IMR-90 (cell line): ENCODE measurements around the gene CEP290. TPM values are rescaled to one million over a fixed set of nuclear protein-coding genes. Genes with fewer than 3 reads are reported as not detected.

Source experiments
- ATAC-seq: fragments of 200-7000 bp; cut with Tn5 transposase; 2 replicates; pipeline ENCODE4 v1.9.1; 2020; ENCODE audit warnings: low read depth, mild to moderate bottlenecking, moderate library complexity
- BruUV-seq: library from RNA; stranded (reverse); fragments of 400-500 nt; replicated peaks from 2 replicates; lab custom pipeline; 2021; lab: Mats Ljungman, UMichigan
- CTCF ChIA-PET: fragments of 300-600 bp; formaldehyde crosslinking; extraction: SDS; loops from one replicate; lab custom pipeline; 2021; ENCODE audit warnings: antibody characterized with exemption; lab: Yijun Ruan, JAX
- POLR2A ChIA-PET: fragments of 300-600 bp; sonication (Branson Sonifier 250); formaldehyde crosslinking; loops from one replicate; lab custom pipeline; 2022; ENCODE audit warnings: antibody characterized with exemption; ENCODE audit not compliant: unreplicated experiment; lab: Charles Lee
- DNase-seq: peaks from one replicate; pipeline ENCODE4 v3.0.0; 2013
- H2AFZ ChIP-seq: replicated peaks from 2 replicates; pipeline ENCODE3; 2013; ENCODE audit warnings: low read length, mild to moderate bottlenecking; ENCODE audit not compliant: poor library complexity
- H2AK5ac ChIP-seq: 2 replicates; pipeline ENCODE4 v1.6.1; 2013; ENCODE audit warnings: low read depth, low read length, inconsistent platforms
- H2AK9ac ChIP-seq: replicated peaks from 2 replicates; pipeline ENCODE3; 2013; ENCODE audit warnings: mild to moderate bottlenecking, low read depth, low read length, moderate library complexity; ENCODE audit not compliant: poor library complexity
- H2BK120ac ChIP-seq: 2 replicates; pipeline ENCODE4 v1.6.1; 2013; ENCODE audit warnings: low read depth, low read length, inconsistent platforms
- H2BK15ac ChIP-seq: 3 replicates; pipeline ENCODE4 v1.6.1; 2013; ENCODE audit warnings: low read depth, low read length, inconsistent platforms
- H2BK20ac ChIP-seq: 2 replicates; pipeline ENCODE4 v1.6.1; 2013; ENCODE audit warnings: low read depth, mild to moderate bottlenecking, inconsistent platforms, low read length, moderate library complexity
- H2BK5ac ChIP-seq: 2 replicates; pipeline ENCODE4 v1.6.1; 2013; ENCODE audit warnings: mild to moderate bottlenecking, low read depth, low read length, inconsistent platforms; ENCODE audit not compliant: poor library complexity, severe bottlenecking
- H3K14ac ChIP-seq: replicated peaks from 2 replicates; pipeline ENCODE4 v1.6.1; 2013; ENCODE audit warnings: low read depth, low read length, inconsistent platforms
- H3K18ac ChIP-seq: 2 replicates; pipeline ENCODE4 v1.6.1; 2013; ENCODE audit warnings: low read depth, low read length, control low read depth
- H3K23ac ChIP-seq: 2 replicates; pipeline ENCODE4 v1.6.1; 2013; ENCODE audit warnings: low read depth, low read length, inconsistent platforms
- H3K27ac ChIP-seq: 2 replicates; pipeline ENCODE4 v1.5.1; 2013; ENCODE audit warnings: mild to moderate bottlenecking, control low read depth, low read length; ENCODE audit not compliant: insufficient read depth
- H3K27me3 ChIP-seq: 2 replicates; pipeline ENCODE4 v1.6.1; 2013; ENCODE audit warnings: low read length; ENCODE audit not compliant: control insufficient read depth, insufficient read depth
- H3K36me3 ChIP-seq: 2 replicates; pipeline ENCODE4 v1.6.1; 2013; ENCODE audit warnings: low read length, mixed read lengths; ENCODE audit not compliant: control insufficient read depth, insufficient read depth
- H3K4ac ChIP-seq: 2 replicates; pipeline ENCODE4 v1.6.1; 2013; ENCODE audit warnings: low read depth, low read length, inconsistent platforms
- H3K4me1 ChIP-seq: 2 replicates; pipeline ENCODE4 v1.6.1; 2013; ENCODE audit warnings: low read length, mixed read lengths; ENCODE audit not compliant: control insufficient read depth, insufficient read depth
- H3K4me2 ChIP-seq: 2 replicates; pipeline ENCODE4 v1.6.1; 2013; ENCODE audit warnings: low read depth, mild to moderate bottlenecking, control low read depth, low read length, moderate library complexity
- H3K4me3 ChIP-seq: 2 replicates; pipeline ENCODE4 v1.5.1; 2013; ENCODE audit warnings: low read depth, mild to moderate bottlenecking, control low read depth, low read length, moderate library complexity; ENCODE audit not compliant: insufficient read depth
- H3K56ac ChIP-seq: 2 replicates; pipeline ENCODE4 v1.6.1; 2013; ENCODE audit warnings: low read length, inconsistent platforms; ENCODE audit not compliant: insufficient read depth; ENCODE audit errors: extremely low read depth
- H3K79me1 ChIP-seq, 2 experiments: 2 replicates each; pipeline ENCODE4 v1.6.1; 2013; ENCODE audit warnings: low read length in 2 of 2, inconsistent platforms in 1 of 2, low read depth in 1 of 2
- H3K9ac ChIP-seq: 2 replicates; pipeline ENCODE4 v1.6.1; 2013; ENCODE audit warnings: low read depth, low read length, control low read depth
- H3K9me1 ChIP-seq: 2 replicates; pipeline ENCODE4 v1.6.1; 2013; ENCODE audit warnings: low read length, inconsistent platforms; ENCODE audit not compliant: insufficient read depth
- H3K9me3 ChIP-seq: 2 replicates; pipeline ENCODE4 v1.6.1; 2013; ENCODE audit warnings: low read length; ENCODE audit not compliant: control insufficient read depth, insufficient read depth
- H4K20me1 ChIP-seq: 2 replicates; pipeline ENCODE4 v1.6.1; 2013; ENCODE audit warnings: low read length, inconsistent platforms; ENCODE audit not compliant: insufficient read depth
- H4K5ac ChIP-seq: 2 replicates; pipeline ENCODE4 v1.6.1; 2013; ENCODE audit warnings: mild to moderate bottlenecking, low read depth, low read length, control low read depth
- H4K8ac ChIP-seq, 2 experiments: 2 replicates each; pipeline ENCODE4 v1.6.1; 2013; ENCODE audit warnings: low read depth in 2 of 2, low read length in 2 of 2, control low read depth in 1 of 2, inconsistent platforms in 1 of 2
- H4K91ac ChIP-seq: 2 replicates; pipeline ENCODE4 v1.6.1; 2013; ENCODE audit warnings: low read depth, low read length, inconsistent platforms; ENCODE audit not compliant: insufficient read depth
- BHLHE40 ChIP-seq: fragments of 150-350 bp; IDR thresholded peaks from 2 replicates; pipeline ENCODE4 v1.6.1; 2016; ENCODE audit warnings: mild to moderate bottlenecking, low read depth, low read length
- CEBPB ChIP-seq: IDR thresholded peaks from 2 replicates; pipeline ENCODE4 v1.6.1; 2012; ENCODE audit warnings: low read depth, low read length, improper control_type of control experiment
- CHD1 ChIP-seq: IDR thresholded peaks from 2 replicates; pipeline ENCODE4 v1.6.1; 2012; ENCODE audit warnings: low read depth, low read length, improper control_type of control experiment
- FOS ChIP-seq: fragments of 150-350 bp; IDR thresholded peaks from 2 replicates; pipeline ENCODE4 v1.6.1; 2016; ENCODE audit warnings: low read depth, low read length
- MAFK ChIP-seq: IDR thresholded peaks from 2 replicates; pipeline ENCODE4 v1.6.1; 2012; ENCODE audit warnings: low read depth, low read length, improper control_type of control experiment
- MXI1 ChIP-seq: IDR thresholded peaks from 2 replicates; pipeline ENCODE4 v1.6.1; 2012; ENCODE audit warnings: low read depth, mild to moderate bottlenecking, low read length, moderate library complexity, borderline replicate concordance
- POLR2A ChIP-seq: IDR thresholded peaks from 2 replicates; pipeline ENCODE4 v1.6.1; 2012; ENCODE audit warnings: mild to moderate bottlenecking, low read depth, low read length
- RAD21 ChIP-seq: IDR thresholded peaks from 2 replicates; pipeline ENCODE4 v1.6.1; 2012; ENCODE audit warnings: low read length, improper control_type of control experiment
- RCOR1 ChIP-seq: IDR thresholded peaks from 2 replicates; pipeline ENCODE4 v1.6.1; 2012; ENCODE audit warnings: mild to moderate bottlenecking, low read length, improper control_type of control experiment; ENCODE audit not compliant: insufficient replicate concordance
- RFX5 ChIP-seq: IDR thresholded peaks from 2 replicates; pipeline ENCODE4 v1.8.0; 2012; ENCODE audit warnings: low read depth, mild to moderate bottlenecking, low read length, moderate library complexity
- SMC3 ChIP-seq: fragments of 150-350 bp; IDR thresholded peaks from 2 replicates; pipeline ENCODE4 v1.6.1; 2016; ENCODE audit warnings: low read depth, mild to moderate bottlenecking, antibody characterized with exemption, low read length, moderate library complexity
- WGBS, 2 experiments: methylation state at CpG; one replicate each; pipeline versions ENCODE4 v1.1.5 to v1.1.7; 2013; ENCODE audit warnings: missing lambda C conversion rate in 2 of 2; ENCODE audit not compliant: insufficient read length in 1 of 2; ENCODE audit errors: extremely low coverage in 2 of 2; 5-methylcytosine and 5-hydroxymethylcytosine counted together
- dilution Hi-C: fragments of 300-500 bp; cut with HindIII; formaldehyde crosslinking; loops from one replicate; pipeline ENCODE4 v1.14.3; 2018; ENCODE audit warnings: low sequenced_read_pairs; ENCODE audit not compliant: unreplicated experiment
- in situ Hi-C: fragments of 300-500 bp; cut with MboI; formaldehyde crosslinking; loops from 3 replicates; pipeline ENCODE4 v1.14.3; 2019; ENCODE audit warnings: low sequenced_read_pairs, inconsistent platforms, mixed read lengths
- intact Hi-C: fragments of 100-400 bp; cut with micrococcal nuclease; formaldehyde crosslinking; loops from 2 replicates; pipeline ENCODE4 v1.10.0; 2022
- polyA plus RNA-seq, 3 experiments: library from polyadenylated mRNA; depleted of rRNA; stranded (reverse); fragments of >200 nt; gene quantifications; 2 replicates each; pipeline ENCODE4 v1.2.3, GENCODE V29; 2012; ENCODE audit warnings: low replicate concordance in 1 of 3
- total RNA-seq: library from RNA; depleted of rRNA; stranded (reverse); fragments of >200 nt; gene quantifications from 2 replicates; pipeline ENCODE4 v1.2.3, GENCODE V29; 2012
- TF ChIP-seq, protein P1 (sequence below): conservative IDR thresholded peaks from 2 replicates; pipeline ENCODE4 v1.5.1; 2012; ENCODE audit warnings: mild to moderate bottlenecking, low read depth, low read length, improper control_type of control experiment
- TF ChIP-seq, protein P2 (sequence below): fragments of 150-350 bp; IDR thresholded peaks from 2 replicates; pipeline ENCODE4 v1.6.1; 2017; ENCODE audit warnings: mild to moderate bottlenecking, antibody characterized with exemption, low read length, low read depth

Gene CEP290
- total and polyA plus RNA-seq, 2 of the 4 experiments (the other 2 are of a cell fraction) = 4.3 to 7.9 TPM

DNA sequence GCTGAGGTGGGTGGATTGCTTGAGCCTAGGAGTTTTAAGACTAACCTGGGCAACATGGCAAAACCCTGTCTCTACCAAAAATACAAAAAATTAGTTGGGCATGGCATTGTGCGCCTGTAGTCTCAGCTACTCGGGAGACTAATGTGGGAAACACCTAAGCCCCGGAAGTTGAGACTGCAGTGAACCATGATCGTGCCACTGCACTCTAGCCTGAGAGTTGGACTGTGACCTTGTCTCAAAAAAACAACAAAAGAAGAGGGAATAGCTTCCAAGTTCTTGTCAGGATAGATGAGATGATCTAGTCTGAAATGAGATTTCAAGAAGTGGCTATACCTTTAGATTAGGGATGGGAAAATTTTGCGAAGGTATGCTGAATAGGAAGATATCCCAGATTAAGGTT is 97.9 kb downstream of the CEP290 start:
- H3K79me1 ChIP-seq = peaks cover 13 to 21% of the 10 kb centered on the region in 2 experiments
- no peak overlapping the region for H2AK9ac ChIP-seq
- TF ChIP-seq, protein P1, sequence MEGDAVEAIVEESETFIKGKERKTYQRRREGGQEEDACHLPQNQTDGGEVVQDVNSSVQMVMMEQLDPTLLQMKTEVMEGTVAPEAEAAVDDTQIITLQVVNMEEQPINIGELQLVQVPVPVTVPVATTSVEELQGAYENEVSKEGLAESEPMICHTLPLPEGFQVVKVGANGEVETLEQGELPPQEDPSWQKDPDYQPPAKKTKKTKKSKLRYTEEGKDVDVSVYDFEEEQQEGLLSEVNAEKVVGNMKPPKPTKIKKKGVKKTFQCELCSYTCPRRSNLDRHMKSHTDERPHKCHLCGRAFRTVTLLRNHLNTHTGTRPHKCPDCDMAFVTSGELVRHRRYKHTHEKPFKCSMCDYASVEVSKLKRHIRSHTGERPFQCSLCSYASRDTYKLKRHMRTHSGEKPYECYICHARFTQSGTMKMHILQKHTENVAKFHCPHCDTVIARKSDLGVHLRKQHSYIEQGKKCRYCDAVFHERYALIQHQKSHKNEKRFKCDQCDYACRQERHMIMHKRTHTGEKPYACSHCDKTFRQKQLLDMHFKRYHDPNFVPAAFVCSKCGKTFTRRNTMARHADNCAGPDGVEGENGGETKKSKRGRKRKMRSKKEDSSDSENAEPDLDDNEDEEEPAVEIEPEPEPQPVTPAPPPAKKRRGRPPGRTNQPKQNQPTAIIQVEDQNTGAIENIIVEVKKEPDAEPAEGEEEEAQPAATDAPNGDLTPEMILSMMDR = no peak
- TF ChIP-seq MXI1 = no peak
- no peak for TF ChIP-seq RCOR1
- TF ChIP-seq FOS = no peak
- TF ChIP-seq, protein P2, sequence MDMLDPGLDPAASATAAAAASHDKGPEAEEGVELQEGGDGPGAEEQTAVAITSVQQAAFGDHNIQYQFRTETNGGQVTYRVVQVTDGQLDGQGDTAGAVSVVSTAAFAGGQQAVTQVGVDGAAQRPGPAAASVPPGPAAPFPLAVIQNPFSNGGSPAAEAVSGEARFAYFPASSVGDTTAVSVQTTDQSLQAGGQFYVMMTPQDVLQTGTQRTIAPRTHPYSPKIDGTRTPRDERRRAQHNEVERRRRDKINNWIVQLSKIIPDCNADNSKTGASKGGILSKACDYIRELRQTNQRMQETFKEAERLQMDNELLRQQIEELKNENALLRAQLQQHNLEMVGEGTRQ = no peak
- TF ChIP-seq RAD21 = no peak
- no peak for TF ChIP-seq SMC3
- TF ChIP-seq BHLHE40 = no peak
- TF ChIP-seq MAFK = no peak
- TF ChIP-seq RFX5 = no peak
- TF ChIP-seq CEBPB = no peak
- no peak for TF ChIP-seq POLR2A
- TF ChIP-seq CHD1 = no peak
- H4K20me1 ChIP-seq = no peaks in the 10 kb centered on the region
- H3K4me2 ChIP-seq = no peak overlapping the region
- H3K27me3 ChIP-seq = no peaks in the 10 kb centered on the region
- peaks cover 19% of the 10 kb centered on the region for H3K36me3 ChIP-seq
- DNase-seq (no peak), ATAC-seq (no peak)
- 100% methylated on average over 3 of the region's 5 CpGs; no CpG with 5 or more reads in 1 of the 2 experiments for WGBS, 2 experiments
- H2BK5ac ChIP-seq = no peak overlapping the region
- in situ Hi-C loops (no loop called here), intact Hi-C loops (no loop called here), dilution Hi-C loops (no loop called here)
- no peaks in the 10 kb centered on the region for H3K4me1 ChIP-seq
- no peak overlapping the region for H2AK5ac ChIP-seq
- H3K4me3 ChIP-seq = no peak overlapping the region
- no peak overlapping the region for H4K8ac ChIP-seq
- no peak overlapping the region for H3K27ac ChIP-seq
- H3K18ac ChIP-seq = no peak overlapping the region
- no TSS peak for BruUV-seq
- CTCF ChIA-PET = no interaction called here
- H2BK20ac ChIP-seq = no peak overlapping the region
- H3K9ac ChIP-seq = no peak overlapping the region
- H4K5ac ChIP-seq = no peak overlapping the region
- no peaks in the 10 kb centered on the region for H3K9me3 ChIP-seq
- no peak overlapping the region for H2AFZ ChIP-seq
- no peak overlapping the region for H4K91ac ChIP-seq
- H3K56ac ChIP-seq = no peak overlapping the region
- POLR2A ChIA-PET = no interaction called here
- no peak overlapping the region for H3K14ac ChIP-seq
- no peak overlapping the region for H2BK15ac ChIP-seq
- no peak overlapping the region for H3K23ac ChIP-seq
- H3K4ac ChIP-seq = no peak overlapping the region
- H2BK120ac ChIP-seq = no peak overlapping the region
- peaks cover 5% of the 10 kb centered on the region for H3K9me1 ChIP-seq
